Suprapubic skin (tissue), 4 donors: ENCODE measurements around the gene SMIM21. TPM values are rescaled to one million over a fixed set of nuclear protein-coding genes. Genes with fewer than 3 reads are reported as not detected.

Experiments used
- DNase-seq, 2 donors: peaks; one replicate each; pipeline ENCODE4 v3.0.0-alpha.2; 2019; ENCODE audit warnings: low spot score in 2 of 2
- H3K27ac ChIP-seq: fragments of 200-600 bp; sonication (generic); one replicate; pipeline ENCODE4 v1.5.1; 2019
- H3K27me3 ChIP-seq: fragments of 200-600 bp; sonication (generic); one replicate; pipeline ENCODE4 v1.5.1; 2019
- H3K36me3 ChIP-seq: fragments of 200-600 bp; sonication (generic); one replicate; pipeline ENCODE4 v1.5.1; 2019
- H3K4me1 ChIP-seq: fragments of 200-600 bp; sonication (generic); one replicate; pipeline ENCODE4 v1.5.1; 2019
- H3K4me3 ChIP-seq: fragments of 200-600 bp; sonication (generic); one replicate; pipeline ENCODE4 v1.5.1; 2019; ENCODE audit warnings: mild to moderate bottlenecking
- H3K9me3 ChIP-seq: fragments of 200-600 bp; sonication (generic); one replicate; pipeline ENCODE4 v1.5.1; 2019
- CTCF ChIP-seq, 2 donors: fragments of 200-600 bp in 1 of 2; fragments of 450-650 bp in 1 of 2; sonication (generic) in 1 of 2; IDR thresholded peaks; one replicate each; pipeline ENCODE4 v1.5.1; 2016 to 2019; ENCODE audit warnings: antibody characterized with exemption in 2 of 2, mild to moderate bottlenecking in 1 of 2, moderate library complexity in 1 of 2
- EP300 ChIP-seq: sonication (generic); formaldehyde crosslinking; IDR thresholded peaks from one replicate; pipeline ENCODE4 v1.6.1; 2017; ENCODE audit warnings: antibody characterized with exemption
- POLR2A ChIP-seq, 2 donors: fragments of 450-650 bp; IDR thresholded peaks; one replicate each; pipeline ENCODE4 v1.6.1; 2017; ENCODE audit warnings: antibody characterized with exemption in 2 of 2, mild to moderate bottlenecking in 2 of 2, moderate library complexity in 2 of 2
- POLR2AphosphoS5 ChIP-seq, 3 donors: sonication (generic); formaldehyde crosslinking; IDR thresholded peaks; one replicate each; pipeline ENCODE4 v1.6.1; 2017; ENCODE audit warnings: antibody characterized with exemption in 3 of 3
- WGBS: methylation state at CpG from one replicate; pipeline ENCODE4 v1.1.5; 2018; 5-methylcytosine and 5-hydroxymethylcytosine counted together
- total RNA-seq, 4 donors: library from RNA; depleted of rRNA; stranded (reverse); fragments of >200 nt; gene quantifications; one replicate each; pipeline ENCODE4 v1.1.0, GENCODE V29; 2016

The SMIM21 gene
- total RNA-seq, 4 donors from 2014 or later = not detected

- peak in 1 of 2 donors; percentile 18 for DNase-seq
- Histone ChIP-seq H3K4me3 (no peak overlapping the region), H3K27ac (no peak overlapping the region), H3K9me3 (no peaks in the 10 kb centered on the region), H3K27me3 (no peaks in the 10 kb centered on the region), H3K4me1 (no peaks in the 10 kb centered on the region), H3K36me3 (no peaks in the 10 kb centered on the region)
- TF ChIP-seq POLR2AphosphoS5 (IDR thresholded peaks at IDR 0.05) (no peak), CTCF (IDR thresholded peaks at IDR 0.05) (no peak), POLR2A (IDR thresholded peaks at IDR 0.05) (no peak), EP300 (no peak)
- whole genome bisulfite sequencing = 90% methylated on average over 2 of the region's 2 CpGs
Observed at GRCh38 chr18:75377258-75377657, 50.2 kb downstream of the SMIM21 start.

- DNase-seq = no peak
- Histone ChIP-seq H3K27ac (no peak overlapping the region), H3K4me3 (no peak overlapping the region), H3K36me3 (no peaks in the 10 kb centered on the region), H3K4me1 (no peaks in the 10 kb centered on the region), H3K9me3 (no peaks in the 10 kb centered on the region), H3K27me3 (no peaks in the 10 kb centered on the region)
- WGBS = 80% methylated on average over 3 of the region's 3 CpGs
- TF ChIP-seq POLR2A (IDR thresholded peaks at IDR 0.05) = no peak
- no peak for TF ChIP-seq EP300
- no peak for TF ChIP-seq CTCF (IDR thresholded peaks at IDR 0.05)
- TF ChIP-seq POLR2AphosphoS5 (IDR thresholded peaks at IDR 0.05) = no peak
Observed at GRCh38 chr18:75376004-75376403, 51.5 kb downstream of the SMIM21 start.

GRCh38 chr18:75375341-75375740 lies 52.2 kb downstream of the SMIM21 start:
- no peaks in the 10 kb centered on the region for H3K27me3 ChIP-seq
- H3K9me3 ChIP-seq = no peaks in the 10 kb centered on the region
- DNase-seq = no peak
- H3K4me3 ChIP-seq = no peak overlapping the region
- H3K4me1 ChIP-seq = no peaks in the 10 kb centered on the region
- no peak overlapping the region for H3K27ac ChIP-seq
- H3K36me3 ChIP-seq = no peaks in the 10 kb centered on the region
- TF ChIP-seq POLR2AphosphoS5 (IDR thresholded peaks at IDR 0.05) = no peak
- TF ChIP-seq EP300 = no peak
- no peak for TF ChIP-seq POLR2A (IDR thresholded peaks at IDR 0.05)
- TF ChIP-seq CTCF (IDR thresholded peaks at IDR 0.05) = no peak
- WGBS = 97% methylated on average over 6 of the region's 6 CpGs

GRCh38 chr18:75374466-75374865 lies 53.0 kb downstream of the SMIM21 start:
- no peak overlapping the region for H3K4me3 ChIP-seq
- no peaks in the 10 kb centered on the region for H3K36me3 ChIP-seq
- TF ChIP-seq POLR2AphosphoS5 (IDR thresholded peaks at IDR 0.05) = no peak
- no peak for TF ChIP-seq EP300
- no peak for TF ChIP-seq POLR2A (IDR thresholded peaks at IDR 0.05)
- no peak for TF ChIP-seq CTCF (IDR thresholded peaks at IDR 0.05)
- no peak for DNase-seq
- WGBS = 96% methylated on average over 6 of the region's 6 CpGs
- no peaks in the 10 kb centered on the region for H3K27me3 ChIP-seq
- H3K27ac ChIP-seq = no peak overlapping the region
- no peaks in the 10 kb centered on the region for H3K4me1 ChIP-seq
- H3K9me3 ChIP-seq = no peaks in the 10 kb centered on the region

GRCh38 chr18:75369026-75369721 lies 58.3 kb downstream of the SMIM21 start:
- Histone ChIP-seq H3K4me1 (no peaks in the 10 kb centered on the region), H3K27me3 (no peaks in the 10 kb centered on the region), H3K9me3 (no peaks in the 10 kb centered on the region), H3K36me3 (no peaks in the 10 kb centered on the region), H3K27ac (no peak overlapping the region), H3K4me3 (no peak overlapping the region)
- no peak for TF ChIP-seq POLR2AphosphoS5 (IDR thresholded peaks at IDR 0.05)
- no peak for TF ChIP-seq CTCF (IDR thresholded peaks at IDR 0.05)
- no peak for TF ChIP-seq POLR2A (IDR thresholded peaks at IDR 0.05)
- peak in 1 of 2 donors; percentile 71 for DNase-seq
- 89% methylated on average over 17 of the region's 17 CpGs for WGBS
